ENCODE data around the gene SERINC5. TPM values are rescaled to one million over a fixed set of nuclear protein-coding genes. Genes with fewer than 3 reads are reported as not detected.
A peak's percentile ranks its signal among the peaks of the same experiment; 100 is the strongest.
"Not testable (repeated sequence)": the region's sequence is repeated elsewhere in the genome, so short reads cannot be mapped to it uniquely, and the experiment has no call there.

The SERINC5 gene
- 15.2 TPM for total RNA-seq (2013)
- polyA plus RNA-seq (10 to 100 TPM in 1 of 3 donors, 1 to 10 TPM in 2; 5.0 to 35.9 (median 7.3) TPM), polyA minus RNA-seq (25.8 and 28.3 TPM in 2 replicates), total RNA-seq (29.8 to 121 (median 73.6) reads per million in 11 experiments)

GRCh38 chr5:80255811-80256712 lies at the start of gene SERINC5:
Gene SERINC5, minus strand, starts transcription at chr5:80256048. Its CDS starts 126 bp downstream, at chr5:80255922.
- Histone ChIP-seq H3K79me2 (ENCODE audit: insufficient read depth, low read length) (peaks cover 52% of the 10 kb centered on the region), H3K9me3 (replicated peaks in 1 of 2; ENCODE audit: control insufficient read depth in 1 of 2, insufficient read depth in 1 of 2, low read length in 2 of 2) (no peaks in the 10 kb centered on the region), H3K4me3 (replicated peaks in 1 of 3; ENCODE audit: low read depth in 2 of 3, low read length in 3 of 3) (peak within 1 kb of the TSS; percentile 76 to 91 (median 90)), H3K27ac (ENCODE audit: low read depth in 1 of 2, low read length in 2 of 2) (peak within 1 kb of the TSS; percentile 94 to 98), H3K9ac (ENCODE audit: insufficient read depth, low read length, poor library complexity, severe bottlenecking) (peak within 1 kb of the TSS; percentile 90), H3K27me3 (ENCODE audit: control insufficient read depth in 2 of 2, insufficient read depth in 2 of 2, low read length in 2 of 2) (no peaks in the 10 kb centered on the region), H3K36me3 (replicated peaks in 1 of 2; ENCODE audit: control insufficient read depth in 1 of 2, insufficient read depth in 2 of 2, low read length in 2 of 2) (no peaks in the 10 kb centered on the region), H4K20me1 (ENCODE audit: insufficient read depth, low read length) (peaks cover 43% of the 10 kb centered on the region), H3K4me1 (ENCODE audit: control insufficient read depth in 1 of 2, insufficient read depth in 2 of 2, low read length in 2 of 2) (peaks cover 35 to 54% of the 10 kb centered on the region in 2 donors), H2AFZ (ENCODE audit: insufficient read depth, low read depth, low read length, poor library complexity, severe bottlenecking) (peak within 1 kb of the TSS; percentile 77), H3K4me2 (replicated peaks; ENCODE audit: extremely low read depth, low read length, poor library complexity, severe bottlenecking) (peak within 1 kb of the TSS; percentile 94)
- under 1% methylated on average over 84 of the region's 87 CpGs for WGBS (ENCODE audit: insufficient coverage)
- no peak for TF ChIP-seq CTCF (IDR thresholded peaks at IDR 0.05)
- no peaks in the 10 kb centered on the region for H3K27me3 Mint-ChIP-seq (ENCODE audit: low read depth in 3 of 3)
- H3K4me1 Mint-ChIP-seq: peaks cover 54% of the 10 kb centered on the region
- peaks cover 11 to 17% of the 10 kb centered on the region in 2 donors for H3K36me3 Mint-ChIP-seq
- intact Hi-C loops (cut with micrococcal nuclease): loop anchor here (5.0 to 10.0 kb wide), 4 partner anchors 71 to 644 kb away; partner anchors contain the start of genes TENT2 (in 1 of the 2) and ZFYVE16 (in 1 of the 2)
- DNase-seq: peak; percentile 71 to 81 (median 74)
- H3K9me3 Mint-ChIP-seq: peaks cover 0 to 2% (median 0%) of the 10 kb centered on the region in 7 donors
- H3K4me3 Mint-ChIP-seq: peak within 1 kb of the TSS; percentile 99
- H3K27ac Mint-ChIP-seq: peak within 1 kb of the TSS; percentile 96 to 100 (median 99)

- no peaks in the 10 kb centered on the region for H3K36me3 Mint-ChIP-seq
- intact Hi-C loops (cut with micrococcal nuclease): no loop called here
These were observed 46.8 kb upstream of the SERINC5 start for GRCh38 chr5:80302636-80303035.

GRCh38 chr5:80301342-80301741 lies 45.5 kb upstream of the SERINC5 start:
- H3K4me2 ChIP-seq (replicated peaks; ENCODE audit: extremely low read depth, low read length, poor library complexity, severe bottlenecking); H3K27ac Mint-ChIP-seq; H3K27me3 ChIP-seq (ENCODE audit: control insufficient read depth in 2 of 2, insufficient read depth in 2 of 2, low read length in 2 of 2); H3K9ac ChIP-seq (ENCODE audit: insufficient read depth, low read length, poor library complexity, severe bottlenecking); H3K4me1 Mint-ChIP-seq; intact Hi-C loops (cut with micrococcal nuclease); H4K20me1 ChIP-seq (ENCODE audit: insufficient read depth, low read length); H3K36me3 ChIP-seq (replicated peaks in 1 of 2; ENCODE audit: control insufficient read depth in 1 of 2, insufficient read depth in 2 of 2, low read length in 2 of 2); DNase-seq; H3K4me3 Mint-ChIP-seq; H3K4me3 ChIP-seq (replicated peaks in 1 of 3; ENCODE audit: low read depth in 2 of 3, low read length in 3 of 3); H2AFZ ChIP-seq (ENCODE audit: insufficient read depth, low read depth, low read length, poor library complexity, severe bottlenecking); H3K4me1 ChIP-seq (ENCODE audit: control insufficient read depth in 1 of 2, insufficient read depth in 2 of 2, low read length in 2 of 2); H3K9me3 ChIP-seq (replicated peaks in 1 of 2; ENCODE audit: control insufficient read depth in 1 of 2, insufficient read depth in 1 of 2, low read length in 2 of 2); H3K27me3 Mint-ChIP-seq (ENCODE audit: low read depth in 3 of 3); H3K36me3 Mint-ChIP-seq; H3K79me2 ChIP-seq (ENCODE audit: insufficient read depth, low read length); H3K9me3 Mint-ChIP-seq; H3K27ac ChIP-seq (ENCODE audit: low read depth in 1 of 2, low read length in 2 of 2): not testable (repeated sequence)
- no CpG with 5 or more reads among the region's 34 CpGs for WGBS (ENCODE audit: insufficient coverage)

More at GRCh38 chr5:80302636-80303035, 46.8 kb upstream of the SERINC5 start:
- no peak overlapping the region for H3K4me2 ChIP-seq (replicated peaks; ENCODE audit: extremely low read depth, low read length, poor library complexity, severe bottlenecking)
- H3K9me3 Mint-ChIP-seq: peaks cover 0 to 7% (median 5%) of the 10 kb centered on the region in 7 donors
- no peaks in the 10 kb centered on the region for H3K4me1 Mint-ChIP-seq
- H3K27ac ChIP-seq (ENCODE audit: low read depth in 1 of 2, low read length in 2 of 2): no peak overlapping the region
- no peak overlapping the region for H2AFZ ChIP-seq (ENCODE audit: insufficient read depth, low read depth, low read length, poor library complexity, severe bottlenecking)
- no peaks in the 10 kb centered on the region for H3K79me2 ChIP-seq (ENCODE audit: insufficient read depth, low read length)
- no peaks in the 10 kb centered on the region for H3K27me3 ChIP-seq (ENCODE audit: control insufficient read depth in 2 of 2, insufficient read depth in 2 of 2, low read length in 2 of 2)
- no peak overlapping the region for H3K4me3 Mint-ChIP-seq
- no peaks in the 10 kb centered on the region for H3K4me1 ChIP-seq (ENCODE audit: control insufficient read depth in 1 of 2, insufficient read depth in 2 of 2, low read length in 2 of 2)
- TF ChIP-seq CTCF (IDR thresholded peaks at IDR 0.05): no peak
- H3K9ac ChIP-seq (ENCODE audit: insufficient read depth, low read length, poor library complexity, severe bottlenecking): no peak overlapping the region
- H3K27me3 Mint-ChIP-seq (ENCODE audit: low read depth in 3 of 3): peaks cover 0 to 4% (median 4%) of the 10 kb centered on the region in 3 donors
- no peaks in the 10 kb centered on the region for H4K20me1 ChIP-seq (ENCODE audit: insufficient read depth, low read length)
- no peaks in the 10 kb centered on the region for H3K36me3 ChIP-seq (replicated peaks in 1 of 2; ENCODE audit: control insufficient read depth in 1 of 2, insufficient read depth in 2 of 2, low read length in 2 of 2)
- H3K9me3 ChIP-seq (replicated peaks in 1 of 2; ENCODE audit: control insufficient read depth in 1 of 2, insufficient read depth in 1 of 2, low read length in 2 of 2): no peaks in the 10 kb centered on the region
- no peak for DNase-seq
- no peak overlapping the region for H3K27ac Mint-ChIP-seq
- H3K4me3 ChIP-seq (replicated peaks in 1 of 3; ENCODE audit: low read depth in 2 of 3, low read length in 3 of 3): no peak overlapping the region
- 96% methylated on average over 9 of the region's 11 CpGs for WGBS (ENCODE audit: insufficient coverage)
